Liver (tissue), 9 donors: Measurements from ENCODE around the gene TMEM242. TPM values are rescaled to one million over a fixed set of nuclear protein-coding genes. Genes with fewer than 3 reads are reported as not detected.

Experiments used
- DNase-seq: peaks from one replicate; pipeline ENCODE4 v3.0.0-alpha.2; 2017; ENCODE audit warnings: low spot score
- H3K27ac ChIP-seq, 2 donors: one replicate each; pipeline ENCODE4 v1.7.0; 2013; ENCODE audit warnings: inconsistent platforms in 2 of 2, low read length in 2 of 2, control low read depth in 1 of 2, low read depth in 1 of 2, mild to moderate bottlenecking in 1 of 2
- H3K27me3 ChIP-seq, 4 donors: one replicate each; pipeline versions ENCODE4 v1.6.1 to v1.7.0; 2013; ENCODE audit warnings: low read length in 3 of 4, inconsistent platforms in 1 of 4, mild to moderate bottlenecking in 1 of 4, moderate library complexity in 1 of 4; ENCODE audit not compliant: control insufficient read depth in 4 of 4, insufficient read depth in 4 of 4
- H3K36me3 ChIP-seq, 4 donors: one replicate each; pipeline versions ENCODE4 v1.6.1 to v1.7.0; 2013; ENCODE audit warnings: low read length in 3 of 4, mild to moderate bottlenecking in 3 of 4, low read depth in 1 of 4, moderate library complexity in 1 of 4; ENCODE audit not compliant: control insufficient read depth in 4 of 4, insufficient read depth in 3 of 4
- H3K4me1 ChIP-seq, 4 donors: one replicate each; pipeline versions ENCODE4 v1.6.1 to v1.7.0; 2013; ENCODE audit warnings: low read length in 3 of 4, mild to moderate bottlenecking in 3 of 4, moderate library complexity in 1 of 4; ENCODE audit not compliant: control insufficient read depth in 4 of 4, insufficient read depth in 4 of 4
- H3K4me3 ChIP-seq, 3 donors: one replicate each; pipeline versions ENCODE4 v1.6.1 to v1.7.0; 2013; ENCODE audit warnings: low read length in 3 of 3, control low read depth in 1 of 3, low read depth in 1 of 3, mild to moderate bottlenecking in 1 of 3
- H3K9ac ChIP-seq, 2 donors: one replicate each; pipeline ENCODE4 v1.7.0; 2013; ENCODE audit warnings: low read length in 2 of 2, mild to moderate bottlenecking in 2 of 2, moderate library complexity in 2 of 2, control low read depth in 1 of 2, low read depth in 1 of 2
- H3K9me3 ChIP-seq, 4 donors: one replicate each; pipeline versions ENCODE4 v1.6.1 to v1.7.0; 2013; ENCODE audit warnings: low read length in 3 of 4; ENCODE audit not compliant: control insufficient read depth in 4 of 4
- ATF3 ChIP-seq: IDR thresholded peaks from 2 replicates; pipeline ENCODE4 v1.6.1; 2016; ENCODE audit warnings: antibody characterized with exemption
- CTCF ChIP-seq: fragments of 150-350 bp; IDR thresholded peaks from 2 replicates; pipeline ENCODE4 v1.5.1; 2017; ENCODE audit warnings: improper control_type of control experiment, low read depth, low read length; ENCODE audit not compliant: missing input control
- FOXA1 ChIP-seq: IDR thresholded peaks from 2 replicates; pipeline ENCODE4 v1.6.1; 2016; ENCODE audit warnings: antibody characterized with exemption
- GABPA ChIP-seq, 2 donors: IDR thresholded peaks in 1 of 2; conservative IDR thresholded peaks in 1 of 2; 2 replicates each; pipeline ENCODE4 v1.6.1; 2016; ENCODE audit warnings: antibody characterized with exemption in 2 of 2, mild to moderate bottlenecking in 1 of 2, moderate library complexity in 1 of 2
- HNF4A ChIP-seq, 2 donors: conservative IDR thresholded peaks; 2 replicates each; pipeline ENCODE4 v1.6.1; 2016; ENCODE audit warnings: antibody characterized with exemption in 2 of 2, mild to moderate bottlenecking in 2 of 2
- HNF4G ChIP-seq: IDR thresholded peaks from 2 replicates; pipeline ENCODE4 v1.6.1; 2016; ENCODE audit warnings: antibody characterized with exemption
- JUND ChIP-seq, 2 donors: IDR thresholded peaks; 2 replicates each; pipeline ENCODE4 v1.6.1; 2016; ENCODE audit warnings: antibody characterized with exemption in 2 of 2
- MAX ChIP-seq: IDR thresholded peaks from 2 replicates; pipeline ENCODE4 v1.6.1; 2016; ENCODE audit warnings: antibody characterized with exemption
- NR2F2 ChIP-seq: IDR thresholded peaks from 2 replicates; pipeline ENCODE4 v1.6.1; 2016; ENCODE audit warnings: antibody characterized with exemption
- RAD21 ChIP-seq, 2 donors: IDR thresholded peaks; 2 replicates each; pipeline ENCODE4 v1.6.1; 2016; ENCODE audit warnings: antibody characterized with exemption in 2 of 2, mild to moderate bottlenecking in 2 of 2
- REST ChIP-seq: IDR thresholded peaks from 2 replicates; pipeline ENCODE4 v1.6.1; 2016; ENCODE audit warnings: antibody characterized with exemption, mild to moderate bottlenecking
- RXRA ChIP-seq, 2 donors: IDR thresholded peaks; 2 replicates each; pipeline ENCODE4 v1.6.1; 2017 to 2018; ENCODE audit warnings: antibody characterized with exemption in 2 of 2, mild to moderate bottlenecking in 1 of 2
- SP1 ChIP-seq: IDR thresholded peaks from 2 replicates; pipeline ENCODE4 v1.6.1; 2018; ENCODE audit warnings: antibody characterized with exemption, mild to moderate bottlenecking
- TAF1 ChIP-seq: conservative IDR thresholded peaks from 2 replicates; pipeline ENCODE4 v1.6.1; 2016; ENCODE audit warnings: antibody characterized with exemption, mild to moderate bottlenecking
- YY1 ChIP-seq: IDR thresholded peaks from 2 replicates; pipeline ENCODE4 v1.6.1; 2016; ENCODE audit warnings: antibody characterized with exemption, mild to moderate bottlenecking
- WGBS: extraction: QIAGEN DNeasy Blood & Tissue Kit; methylation state at CpG from one replicate; pipeline ENCODE4 v1.1.7; 2013; 5-methylcytosine and 5-hydroxymethylcytosine counted together
- polyA plus RNA-seq, 2 donors: library from polyadenylated mRNA; stranded (reverse) in 1 of 2; unstranded in 1 of 2; fragments of 200-250 nt in 1 of 2; fragments of >200 nt in 1 of 2; fragmentation: Nextera tagmentation in 1 of 2; extraction: Ambion mirVana in 1 of 2; gene quantifications; one replicate each; pipeline versions ENCODE4 v1.2.1 to v1.2.3, GENCODE V29; 2013 to 2015
- total RNA-seq, 2 donors: library from RNA; depleted of rRNA; stranded (reverse); fragments of >200 nt; gene quantifications; one replicate each; pipeline ENCODE4 v1.2.3, GENCODE V29; 2014
- TF ChIP-seq, protein P1 (sequence below): IDR thresholded peaks from 2 replicates; pipeline ENCODE4 v1.6.1; 2016; ENCODE audit warnings: antibody characterized with exemption
- donor health status: healthy.
- donor health status: healthy.
- donor health status: healthy.
- donor health status: healthy.
- donor health status: healthy.

The TMEM242 gene
- total and polyA plus RNA-seq, 4 donors = 3.7 to 10.2 (median 6.1) TPM

DNA sequence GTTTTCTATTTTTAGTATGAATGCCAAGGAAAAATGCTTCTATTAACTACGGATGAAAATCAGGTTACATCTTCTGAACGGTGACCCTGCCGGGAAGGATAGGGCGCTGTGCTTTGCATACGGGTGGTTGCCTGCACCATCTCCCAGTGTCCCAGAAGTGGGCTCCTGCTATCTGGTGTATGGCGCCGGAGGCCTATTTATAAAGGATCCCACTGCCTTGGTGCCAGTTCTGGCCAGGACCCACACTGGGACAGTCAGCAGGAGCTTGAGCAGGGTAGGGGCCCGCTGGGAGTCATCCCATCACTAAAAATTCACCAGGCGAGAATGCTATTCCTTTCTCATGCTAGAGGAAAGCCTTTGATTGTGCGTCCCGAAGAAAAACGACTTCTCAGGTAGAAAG lies 22.9 kb downstream of the TMEM242 start:
- H3K4me3 ChIP-seq = no peak overlapping the region
- H3K36me3 ChIP-seq = peaks cover 0 to 4% (median 0%) of the 10 kb centered on the region in 4 donors
- no peak for DNase-seq
- peaks cover 8 to 20% (median 14%) of the 10 kb centered on the region in 4 donors for H3K4me1 ChIP-seq
- no peak overlapping the region for H3K27ac ChIP-seq
- no peak for TF ChIP-seq ATF3
- TF ChIP-seq MAX = no peak
- TF ChIP-seq YY1 = no peak
- no peak for TF ChIP-seq HNF4G
- TF ChIP-seq, protein P1, sequence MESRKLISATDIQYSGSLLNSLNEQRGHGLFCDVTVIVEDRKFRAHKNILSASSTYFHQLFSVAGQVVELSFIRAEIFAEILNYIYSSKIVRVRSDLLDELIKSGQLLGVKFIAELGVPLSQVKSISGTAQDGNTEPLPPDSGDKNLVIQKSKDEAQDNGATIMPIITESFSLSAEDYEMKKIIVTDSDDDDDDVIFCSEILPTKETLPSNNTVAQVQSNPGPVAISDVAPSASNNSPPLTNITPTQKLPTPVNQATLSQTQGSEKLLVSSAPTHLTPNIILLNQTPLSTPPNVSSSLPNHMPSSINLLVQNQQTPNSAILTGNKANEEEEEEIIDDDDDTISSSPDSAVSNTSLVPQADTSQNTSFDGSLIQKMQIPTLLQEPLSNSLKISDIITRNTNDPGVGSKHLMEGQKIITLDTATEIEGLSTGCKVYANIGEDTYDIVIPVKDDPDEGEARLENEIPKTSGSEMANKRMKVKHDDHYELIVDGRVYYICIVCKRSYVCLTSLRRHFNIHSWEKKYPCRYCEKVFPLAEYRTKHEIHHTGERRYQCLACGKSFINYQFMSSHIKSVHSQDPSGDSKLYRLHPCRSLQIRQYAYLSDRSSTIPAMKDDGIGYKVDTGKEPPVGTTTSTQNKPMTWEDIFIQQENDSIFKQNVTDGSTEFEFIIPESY = no peak
- no peak for TF ChIP-seq FOXA1
- no peak for TF ChIP-seq NR2F2
- no peak for TF ChIP-seq RXRA (IDR thresholded peaks at IDR 0.05)
- no peak for TF ChIP-seq JUND (IDR thresholded peaks at IDR 0.05)
- no peak for TF ChIP-seq REST
- no peak for TF ChIP-seq CTCF
- TF ChIP-seq HNF4A (conservative IDR thresholded peaks at IDR 0.05) = no peak
- no peak for TF ChIP-seq GABPA (IDR thresholded peaks at IDR 0.05 in 1 of 2, conservative IDR thresholded peaks at IDR 0.05 in 1 of 2)
- no peak overlapping the region for H3K9ac ChIP-seq
- WGBS = 98% methylated on average over 12 of the region's 12 CpGs
- H3K27me3 ChIP-seq = no peaks in the 10 kb centered on the region
- no peaks in the 10 kb centered on the region for H3K9me3 ChIP-seq

- Histone ChIP-seq H3K4me1 (peaks cover 5 to 15% (median 11%) of the 10 kb centered on the region in 4 donors), H3K9me3 (no peaks in the 10 kb centered on the region), H3K4me3 (no peak overlapping the region), H3K9ac (no peak overlapping the region), H3K27ac (no peak overlapping the region), H3K36me3 (peaks cover 0 to 4% (median 0%) of the 10 kb centered on the region in 4 donors), H3K27me3 (no peaks in the 10 kb centered on the region)
- 98% methylated on average over 20 of the region's 20 CpGs for WGBS
- DNase-seq = no peak
- TF ChIP-seq RAD21 (IDR thresholded peaks at IDR 0.05) = no peak
- no peak for TF ChIP-seq GABPA (IDR thresholded peaks at IDR 0.05 in 1 of 2, conservative IDR thresholded peaks at IDR 0.05 in 1 of 2)
- TF ChIP-seq JUND (IDR thresholded peaks at IDR 0.05) = no peak
- no peak for TF ChIP-seq REST
- no peak for TF ChIP-seq SP1
- TF ChIP-seq NR2F2 = no peak
- TF ChIP-seq FOXA1 = no peak
- no peak for TF ChIP-seq TAF1
Measured at GRCh38 chr6:157300006-157300405, 23.3 kb downstream of the TMEM242 start.
